Mesenchymal stem cell (in vitro differentiated cells and primary cell): ENCODE data around the gene RELL2.

ENCODE experiments used
- DNase-seq: peaks from one replicate; pipeline ENCODE4 v3.0.0-alpha.2; 2013
- H2AFZ ChIP-seq: one replicate; pipeline ENCODE4 v1.6.1; 2013; ENCODE audit warnings: low read depth, mild to moderate bottlenecking, control low read depth, inconsistent platforms, low read length, moderate library complexity
- H2AK5ac ChIP-seq: 2 replicates; pipeline ENCODE4 v1.6.1; 2013; ENCODE audit warnings: low read length, moderate library complexity, mild to moderate bottlenecking, inconsistent platforms; ENCODE audit not compliant: severe bottlenecking
- H2BK120ac ChIP-seq: one replicate; pipeline ENCODE4 v1.6.1; 2013; ENCODE audit warnings: low read depth, mild to moderate bottlenecking, inconsistent platforms, low read length, moderate library complexity
- H2BK12ac ChIP-seq, 2 experiments: one replicate each; pipeline ENCODE4 v1.6.1; 2013; ENCODE audit warnings: inconsistent platforms in 2 of 2, low read length in 2 of 2, mild to moderate bottlenecking in 2 of 2, moderate library complexity in 2 of 2, control low read depth in 1 of 2
- H2BK15ac ChIP-seq: one replicate; pipeline ENCODE4 v1.6.1; 2013; ENCODE audit warnings: mild to moderate bottlenecking, low read depth, inconsistent platforms; ENCODE audit not compliant: poor library complexity, severe bottlenecking
- H2BK5ac ChIP-seq: 2 replicates; pipeline ENCODE4 v1.6.1; 2013; ENCODE audit warnings: low read depth, mild to moderate bottlenecking, low read length, control low read depth, inconsistent platforms; ENCODE audit not compliant: poor library complexity, severe bottlenecking
- H3K14ac ChIP-seq, 2 experiments: one replicate each; pipeline ENCODE4 v1.6.1; 2013; ENCODE audit warnings: inconsistent platforms in 2 of 2, low read length in 2 of 2, control low read depth in 1 of 2, mild to moderate bottlenecking in 1 of 2, moderate library complexity in 1 of 2
- H3K18ac ChIP-seq, 2 experiments: one replicate each; pipeline ENCODE4 v1.6.1; 2013; ENCODE audit warnings: inconsistent platforms in 2 of 2, low read length in 2 of 2, control low read depth in 1 of 2, low read depth in 1 of 2, mild to moderate bottlenecking in 1 of 2
- H3K23ac ChIP-seq, 2 experiments: one replicate each; pipeline ENCODE4 v1.6.1; 2013; ENCODE audit warnings: inconsistent platforms in 2 of 2, low read length in 2 of 2, mild to moderate bottlenecking in 2 of 2, moderate library complexity in 2 of 2, control low read depth in 1 of 2
- H3K27ac ChIP-seq: 2 replicates; pipeline ENCODE4 v1.5.1; 2013; ENCODE audit warnings: mild to moderate bottlenecking, moderate library complexity, low read length, control low read depth, inconsistent platforms; ENCODE audit not compliant: poor library complexity, severe bottlenecking
- H3K27me3 ChIP-seq, 2 experiments: 2 replicates each; pipeline versions ENCODE4 v1.6.1 to v1.7.0; 2013; ENCODE audit warnings: low read length in 2 of 2, mild to moderate bottlenecking in 2 of 2, moderate library complexity in 2 of 2, control low read depth in 1 of 2, inconsistent platforms in 1 of 2; ENCODE audit not compliant: control insufficient read depth in 1 of 2, insufficient read depth in 1 of 2
- H3K36me3 ChIP-seq, 2 experiments: 2 replicates each; pipeline versions ENCODE4 v1.6.1 to v1.7.0; 2013; ENCODE audit warnings: low read length in 2 of 2, control low read depth in 1 of 2, inconsistent platforms in 1 of 2, low read depth in 1 of 2, mild to moderate bottlenecking in 1 of 2; ENCODE audit not compliant: insufficient read depth in 2 of 2, control insufficient read depth in 1 of 2
- H3K4ac ChIP-seq, 2 experiments: one replicate each; pipeline ENCODE4 v1.6.1; 2013; ENCODE audit warnings: inconsistent platforms in 2 of 2, low read length in 2 of 2, mild to moderate bottlenecking in 2 of 2, moderate library complexity in 2 of 2, control low read depth in 1 of 2, low read depth in 1 of 2
- H3K4me1 ChIP-seq: 2 replicates; pipeline ENCODE4 v1.6.1; 2013; ENCODE audit warnings: low read depth, low read length, control low read depth; ENCODE audit not compliant: control insufficient read depth, insufficient read depth
- H3K4me2 ChIP-seq: 2 replicates; pipeline ENCODE4 v1.6.1; 2013; ENCODE audit warnings: low read length, mild to moderate bottlenecking, inconsistent platforms; ENCODE audit not compliant: poor library complexity, severe bottlenecking
- H3K4me3 ChIP-seq, 2 experiments: 2 replicates each; pipeline versions ENCODE4 v1.5.1 to v1.7.0; 2013; ENCODE audit warnings: low read length in 2 of 2, mild to moderate bottlenecking in 2 of 2, control low read depth in 1 of 2, low read depth in 1 of 2; ENCODE audit not compliant: insufficient read depth in 1 of 2
- H3K79me1 ChIP-seq: replicated peaks from 2 replicates; pipeline ENCODE4 v1.6.1; 2013; ENCODE audit warnings: mild to moderate bottlenecking, control low read depth, low read length, inconsistent platforms; ENCODE audit not compliant: poor library complexity, severe bottlenecking
- H3K9ac ChIP-seq: 2 replicates; pipeline ENCODE4 v1.7.0; 2013; ENCODE audit warnings: mild to moderate bottlenecking, low read length, moderate library complexity
- H3K9me3 ChIP-seq: 2 replicates; pipeline ENCODE4 v1.7.0; 2013; ENCODE audit warnings: mild to moderate bottlenecking, low read length; ENCODE audit not compliant: control insufficient read depth
- H4K8ac ChIP-seq: one replicate; pipeline ENCODE4 v1.6.1; 2013; ENCODE audit warnings: inconsistent platforms, mild to moderate bottlenecking, low read length, moderate library complexity
- H4K91ac ChIP-seq: one replicate; pipeline ENCODE4 v1.6.1; 2013; ENCODE audit warnings: mild to moderate bottlenecking, low read length, inconsistent platforms
- WGBS: methylation state at CpG from one replicate; pipeline ENCODE4 v1.1.7; 2013; ENCODE audit warnings: mixed read lengths; 5-methylcytosine and 5-hydroxymethylcytosine counted together

Gene RELL2

DNA sequence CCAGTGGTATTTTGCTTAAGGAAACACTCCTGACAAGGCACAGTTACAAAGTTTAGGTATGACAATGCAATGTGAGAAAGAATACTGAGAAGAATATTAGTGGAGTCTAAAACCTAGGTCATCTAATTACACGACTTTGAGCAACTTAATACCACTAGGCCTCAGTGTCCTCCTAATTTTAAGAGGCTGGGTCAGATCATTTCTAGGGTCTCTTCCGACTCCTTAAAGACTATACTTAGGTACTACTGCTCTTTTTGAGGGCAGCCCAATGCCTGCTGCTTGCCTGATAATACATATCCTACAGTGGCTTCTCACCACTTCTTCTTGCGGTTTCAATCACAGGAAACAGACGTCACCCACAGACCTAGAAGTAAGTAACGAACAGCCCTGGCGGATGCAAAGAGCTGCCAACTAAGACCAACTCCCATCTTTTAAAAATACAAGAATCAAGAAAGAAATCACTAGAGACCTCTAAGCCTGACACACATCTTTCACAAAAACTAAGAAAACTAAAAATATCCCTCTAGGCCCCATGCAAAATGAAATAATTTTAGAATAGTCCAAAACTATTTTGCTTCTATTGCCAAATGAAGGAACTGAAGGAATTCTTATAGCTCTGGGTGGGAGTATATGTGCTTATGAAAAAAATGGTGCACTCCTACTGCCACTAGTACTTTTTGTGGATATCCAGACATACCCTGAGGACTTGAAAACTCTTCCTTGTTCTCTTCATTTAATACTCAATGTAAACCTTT lies 31.1 kb upstream of the RELL2 start:
- Histone ChIP-seq H2BK5ac (no peak overlapping the region), H2BK15ac (no peak overlapping the region)

DNA sequence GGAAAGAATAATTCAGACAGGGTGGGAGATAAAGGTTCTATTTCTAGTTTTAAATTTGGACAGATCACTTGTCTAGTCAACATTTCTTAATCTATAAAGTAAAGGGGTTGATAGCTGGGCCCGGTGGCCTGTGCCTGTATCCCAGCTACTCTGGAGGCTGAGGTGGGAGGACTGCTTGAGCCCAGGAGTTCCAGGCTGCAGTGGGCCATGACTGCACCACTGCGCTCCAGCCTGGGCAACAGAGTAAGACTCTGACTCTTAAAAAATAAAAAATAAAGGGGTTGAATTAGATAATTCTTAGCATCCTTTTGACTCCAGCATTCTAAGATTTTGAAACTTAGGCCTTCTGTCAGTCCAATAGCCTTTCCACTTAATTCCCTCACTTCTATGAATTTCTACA lies 28.8 kb upstream of the RELL2 start:
- no peak for DNase-seq
- Histone ChIP-seq H3K36me3 (no peaks in the 10 kb centered on the region), H3K18ac (no peak overlapping the region), H3K9me3 (no peaks in the 10 kb centered on the region), H2AK5ac (no peak overlapping the region), H3K4ac (no peak overlapping the region), H3K14ac (no peak overlapping the region), H3K79me1 (peaks cover 20% of the 10 kb centered on the region), H2BK15ac (no peak overlapping the region), H3K4me3 (no peak overlapping the region), H3K27me3 (no peaks in the 10 kb centered on the region), H2AFZ (no peak overlapping the region), H3K4me2 (no peak overlapping the region), H3K9ac (no peak overlapping the region), H2BK12ac (no peak overlapping the region), H2BK120ac (no peak overlapping the region), H2BK5ac (no peak overlapping the region), H4K8ac (no peak overlapping the region), H3K27ac (no peak overlapping the region), H4K91ac (no peak overlapping the region), H3K23ac (no peak overlapping the region), H3K4me1 (peaks cover 6% of the 10 kb centered on the region)
- WGBS, result 95% methylated on average over 2 of the region's 2 CpGs

More for the DNA sequence above, 31.1 kb upstream of the RELL2 start:
- Histone ChIP-seq H3K23ac (no peak overlapping the region), H3K79me1 (peaks cover 19% of the 10 kb centered on the region), H3K27me3 (no peaks in the 10 kb centered on the region), H2AK5ac (no peak overlapping the region), H3K4me3 (no peak overlapping the region), H3K4me1 (peaks cover 6% of the 10 kb centered on the region), H2BK12ac (no peak overlapping the region), H4K8ac (peak overlapping the region; percentile 77), H3K18ac (no peak overlapping the region), H3K27ac (no peak overlapping the region), H3K4me2 (no peak overlapping the region), H3K14ac (no peak overlapping the region), H2AFZ (no peak overlapping the region), H3K9me3 (no peaks in the 10 kb centered on the region), H3K36me3 (no peaks in the 10 kb centered on the region), H3K4ac (no peak overlapping the region), H2BK120ac (peak overlapping the region; percentile 5), H4K91ac (peak overlapping the region; percentile 39), H3K9ac (peak overlapping the region; percentile 82)
- 90% methylated on average over 6 of the region's 6 CpGs for WGBS
- DNase-seq, result peak; percentile 21

DNA sequence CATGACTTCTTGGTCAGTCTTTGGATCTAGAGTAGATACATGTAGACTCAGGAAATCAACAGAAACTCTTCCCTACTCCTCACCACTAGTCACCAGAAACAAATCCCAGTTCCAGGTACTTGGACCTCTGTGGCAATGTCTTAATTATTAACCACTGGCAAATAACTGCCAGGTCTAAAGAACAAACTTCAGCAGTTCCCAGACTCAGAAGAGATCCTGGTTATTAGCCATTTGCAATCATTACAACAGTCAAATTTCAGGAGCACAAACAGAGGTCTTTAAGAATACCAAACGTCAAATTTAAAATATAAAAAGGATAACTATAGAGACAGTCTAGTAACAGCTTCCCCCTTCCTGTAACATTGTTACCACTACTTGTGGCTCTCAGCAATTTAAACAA lies 28.2 kb upstream of the RELL2 start:
- H2BK120ac ChIP-seq, result no peak overlapping the region
- no peak overlapping the region for H3K4me3 ChIP-seq
- no CpG with 5 or more reads among the region's 1 CpG for WGBS
- H2BK5ac ChIP-seq, result no peak overlapping the region
- no peak overlapping the region for H3K27ac ChIP-seq
- no peak overlapping the region for H2AFZ ChIP-seq
- no peak overlapping the region for H3K4ac ChIP-seq
- H2BK15ac ChIP-seq, result no peak overlapping the region
- H3K9me3 ChIP-seq, result no peaks in the 10 kb centered on the region
- no peak overlapping the region for H3K23ac ChIP-seq
- H3K36me3 ChIP-seq, result no peaks in the 10 kb centered on the region
- H3K18ac ChIP-seq, result no peak overlapping the region
- DNase-seq, result no peak
- no peak overlapping the region for H4K91ac ChIP-seq
- no peak overlapping the region for H3K9ac ChIP-seq
- no peaks in the 10 kb centered on the region for H3K27me3 ChIP-seq
- no peak overlapping the region for H3K14ac ChIP-seq
- H3K4me1 ChIP-seq, result peaks cover 6% of the 10 kb centered on the region
- no peak overlapping the region for H4K8ac ChIP-seq
- H2AK5ac ChIP-seq, result no peak overlapping the region
- no peak overlapping the region for H2BK12ac ChIP-seq
- peaks cover 20% of the 10 kb centered on the region for H3K79me1 ChIP-seq
- no peak overlapping the region for H3K4me2 ChIP-seq

DNA sequence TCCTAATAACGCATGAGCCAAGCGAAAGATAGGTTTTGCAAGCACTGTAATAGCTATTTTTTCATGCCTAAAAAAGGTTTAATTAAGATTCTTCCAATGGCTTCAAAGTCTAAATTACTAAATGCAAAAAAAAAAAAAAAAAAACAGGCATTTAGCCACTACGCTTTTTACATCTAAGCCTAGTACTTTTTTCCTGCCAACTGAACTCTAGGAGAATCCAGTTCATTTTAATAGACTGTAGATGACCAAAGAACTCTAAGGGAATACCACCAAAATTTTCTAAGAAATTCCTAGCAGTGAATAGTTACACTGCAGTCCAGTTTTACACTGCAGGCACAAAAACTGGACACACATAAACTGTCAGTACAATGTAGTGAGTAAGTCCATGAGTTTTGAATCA lies 27.8 kb upstream of the RELL2 start:
- Histone ChIP-seq H3K79me1 (peaks cover 19% of the 10 kb centered on the region), H3K4me2 (no peak overlapping the region), H2AFZ (no peak overlapping the region), H3K4ac (no peak overlapping the region), H3K14ac (no peak overlapping the region), H3K4me3 (no peak overlapping the region), H4K8ac (no peak overlapping the region), H3K36me3 (no peaks in the 10 kb centered on the region), H3K9me3 (no peaks in the 10 kb centered on the region), H3K27me3 (no peaks in the 10 kb centered on the region), H2BK12ac (no peak overlapping the region), H2AK5ac (no peak overlapping the region), H3K23ac (no peak overlapping the region), H3K9ac (no peak overlapping the region), H2BK120ac (no peak overlapping the region), H3K4me1 (peaks cover 3% of the 10 kb centered on the region), H3K27ac (no peak overlapping the region), H3K18ac (no peak overlapping the region), H2BK5ac (no peak overlapping the region), H2BK15ac (no peak overlapping the region), H4K91ac (no peak overlapping the region)
- 100% methylated on average over 1 of the region's 3 CpGs for WGBS
- DNase-seq, result no peak
